Measurements from ENCODE around the gene PDE3B. TPM values are rescaled to one million over a fixed set of nuclear protein-coding genes. Genes with fewer than 3 reads are reported as not detected.
"Not testable (repeated sequence)": the region's sequence is repeated elsewhere in the genome, so short reads cannot be mapped to it uniquely, and the experiment has no call there.

PDE3B gene
- total RNA-seq, 1 donor = 0.43 TPM

DNA sequence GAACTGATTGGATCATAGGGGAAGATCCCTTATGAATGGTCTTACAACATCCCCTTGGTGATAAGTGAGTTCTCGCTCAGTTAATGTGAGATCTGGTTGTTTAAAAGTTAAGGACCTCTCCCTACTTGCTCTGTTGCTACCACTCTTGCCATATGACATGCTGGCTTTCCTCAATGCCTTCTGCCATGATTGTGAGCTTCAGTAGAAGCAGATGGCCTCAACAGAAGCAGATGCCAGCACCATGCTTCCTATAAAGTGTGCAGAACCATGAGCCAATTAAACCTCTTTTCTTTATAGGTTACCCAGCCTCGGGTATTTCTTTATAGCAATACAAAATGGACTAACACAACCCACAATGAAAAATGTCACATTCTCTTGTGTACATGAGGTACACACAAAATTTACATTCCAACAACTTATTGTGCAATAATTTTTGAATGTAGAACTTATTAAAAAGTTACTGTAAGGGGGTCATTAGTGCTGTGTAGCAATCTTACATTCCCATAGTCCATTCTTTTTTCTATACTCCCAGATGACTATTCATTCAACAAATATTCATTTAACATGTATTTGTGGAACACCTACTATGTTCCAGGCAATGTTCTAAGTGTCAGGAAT is 238.1 kb downstream of the PDE3B start:
- H3K4me3 ChIP-seq (ENCODE audit: low read depth, low read length) = no peak overlapping the region
- TF ChIP-seq, protein P1, sequence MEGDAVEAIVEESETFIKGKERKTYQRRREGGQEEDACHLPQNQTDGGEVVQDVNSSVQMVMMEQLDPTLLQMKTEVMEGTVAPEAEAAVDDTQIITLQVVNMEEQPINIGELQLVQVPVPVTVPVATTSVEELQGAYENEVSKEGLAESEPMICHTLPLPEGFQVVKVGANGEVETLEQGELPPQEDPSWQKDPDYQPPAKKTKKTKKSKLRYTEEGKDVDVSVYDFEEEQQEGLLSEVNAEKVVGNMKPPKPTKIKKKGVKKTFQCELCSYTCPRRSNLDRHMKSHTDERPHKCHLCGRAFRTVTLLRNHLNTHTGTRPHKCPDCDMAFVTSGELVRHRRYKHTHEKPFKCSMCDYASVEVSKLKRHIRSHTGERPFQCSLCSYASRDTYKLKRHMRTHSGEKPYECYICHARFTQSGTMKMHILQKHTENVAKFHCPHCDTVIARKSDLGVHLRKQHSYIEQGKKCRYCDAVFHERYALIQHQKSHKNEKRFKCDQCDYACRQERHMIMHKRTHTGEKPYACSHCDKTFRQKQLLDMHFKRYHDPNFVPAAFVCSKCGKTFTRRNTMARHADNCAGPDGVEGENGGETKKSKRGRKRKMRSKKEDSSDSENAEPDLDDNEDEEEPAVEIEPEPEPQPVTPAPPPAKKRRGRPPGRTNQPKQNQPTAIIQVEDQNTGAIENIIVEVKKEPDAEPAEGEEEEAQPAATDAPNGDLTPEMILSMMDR (IDR thresholded peaks at IDR 0.05; ENCODE audit: insufficient read depth, low read depth, low read length) = no peak
- DNase-seq (ENCODE audit: low read depth) = no peak

DNA sequence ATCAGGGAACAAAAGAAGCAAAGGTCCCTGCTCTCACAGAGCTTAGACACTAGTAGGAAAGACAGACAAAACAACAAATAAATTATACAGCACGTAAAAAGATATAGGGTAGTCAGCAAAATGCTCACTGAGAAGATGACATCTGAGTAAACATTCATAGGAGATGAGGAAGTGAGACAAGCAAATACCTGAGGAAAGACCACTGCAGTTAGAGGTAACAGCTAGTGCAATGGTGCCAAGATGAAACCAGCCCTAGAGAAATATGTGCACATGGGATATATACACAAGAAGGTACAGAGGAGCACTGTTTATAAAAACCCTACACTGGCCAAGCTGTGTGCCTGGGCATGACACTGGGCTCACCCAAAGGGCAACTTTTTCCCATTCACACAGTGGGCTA is 238.6 kb downstream of the PDE3B start:
- no peak for DNase-seq (ENCODE audit: low read depth)
- no peak overlapping the region for H3K4me3 ChIP-seq (ENCODE audit: low read depth, low read length)
- TF ChIP-seq, protein P1 (IDR thresholded peaks at IDR 0.05; ENCODE audit: insufficient read depth, low read depth, low read length) = no peak

DNA sequence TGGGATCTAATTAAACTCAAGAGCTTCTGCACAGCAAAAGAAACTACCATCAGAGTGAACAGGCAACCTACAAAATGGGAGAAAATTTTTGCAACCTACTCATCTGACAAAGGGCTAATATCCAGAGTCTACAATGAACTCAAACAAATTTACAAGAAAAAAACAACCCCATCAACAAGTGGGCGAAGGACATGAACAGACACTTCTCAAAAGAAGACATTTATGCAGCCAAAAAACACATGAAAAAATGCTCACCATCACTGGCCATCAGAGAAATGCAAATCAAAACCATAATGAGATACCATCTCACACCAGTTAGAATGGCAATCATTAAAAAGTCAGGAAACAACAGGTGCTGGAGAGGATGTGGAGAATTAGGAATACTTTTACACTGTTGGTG is 240.1 kb downstream of the PDE3B start:
- DNase-seq (ENCODE audit: low read depth) = not testable (repeated sequence)

DNA sequence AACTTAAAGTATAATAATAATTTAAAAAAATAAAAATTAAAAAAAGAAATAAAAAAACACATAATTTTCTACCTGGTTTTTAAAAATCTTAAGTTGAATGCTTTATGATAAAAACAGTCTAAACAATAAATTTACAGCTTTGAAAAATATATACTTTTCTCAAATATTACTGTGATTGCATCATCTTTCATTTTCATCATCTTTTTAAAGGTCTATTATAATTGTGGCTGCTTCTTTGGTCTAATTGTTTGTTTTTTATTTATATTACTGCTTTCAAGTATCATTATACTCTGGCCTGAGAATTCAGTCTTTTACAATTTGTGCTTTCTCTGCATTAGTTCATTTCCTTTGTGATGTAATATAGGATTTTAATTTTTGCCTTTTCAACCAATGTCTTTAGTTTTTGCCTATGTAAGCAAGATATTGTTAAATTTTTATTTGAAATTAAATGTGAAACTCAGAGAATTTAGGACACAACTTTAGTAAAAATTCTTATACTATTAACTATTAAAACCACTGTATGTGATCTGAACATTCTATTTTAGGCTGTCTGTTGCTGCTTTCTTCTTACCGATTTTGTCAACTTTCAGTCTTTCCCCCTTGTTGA is 241.2 kb downstream of the PDE3B start:
- no peak overlapping the region for H3K4me3 ChIP-seq (ENCODE audit: low read depth, low read length)
- TF ChIP-seq, protein P1 (IDR thresholded peaks at IDR 0.05; ENCODE audit: insufficient read depth, low read depth, low read length) = no peak
- DNase-seq (ENCODE audit: low read depth) = no peak

More for the DNA sequence above, 240.1 kb downstream of the PDE3B start:
- not testable (repeated sequence) for H3K4me3 ChIP-seq (ENCODE audit: low read depth, low read length)

DNA sequence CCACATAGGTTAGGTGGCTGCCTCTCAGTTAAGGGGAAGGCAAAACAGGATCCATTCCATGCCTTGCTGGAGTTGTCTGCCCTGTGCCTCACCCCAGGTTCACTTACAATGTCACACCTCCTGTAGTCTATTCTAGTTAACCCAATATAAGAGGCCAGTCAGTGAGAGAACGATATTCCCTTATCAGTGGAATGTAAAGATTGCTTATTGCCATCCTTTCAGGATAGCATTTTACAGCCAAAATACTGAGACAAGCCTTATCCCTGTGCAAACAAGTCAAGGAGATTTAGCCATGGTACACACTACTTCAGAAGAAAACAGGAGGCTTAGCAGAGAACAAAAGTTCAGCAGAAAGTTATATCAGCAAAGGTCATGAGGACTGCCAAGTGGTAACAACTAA is 242.9 kb downstream of the PDE3B start:
- no peak for DNase-seq (ENCODE audit: low read depth)
- TF ChIP-seq, protein P1 (IDR thresholded peaks at IDR 0.05; ENCODE audit: insufficient read depth, low read depth, low read length) = no peak
- H3K4me3 ChIP-seq (ENCODE audit: low read depth, low read length) = no peak overlapping the region

DNA sequence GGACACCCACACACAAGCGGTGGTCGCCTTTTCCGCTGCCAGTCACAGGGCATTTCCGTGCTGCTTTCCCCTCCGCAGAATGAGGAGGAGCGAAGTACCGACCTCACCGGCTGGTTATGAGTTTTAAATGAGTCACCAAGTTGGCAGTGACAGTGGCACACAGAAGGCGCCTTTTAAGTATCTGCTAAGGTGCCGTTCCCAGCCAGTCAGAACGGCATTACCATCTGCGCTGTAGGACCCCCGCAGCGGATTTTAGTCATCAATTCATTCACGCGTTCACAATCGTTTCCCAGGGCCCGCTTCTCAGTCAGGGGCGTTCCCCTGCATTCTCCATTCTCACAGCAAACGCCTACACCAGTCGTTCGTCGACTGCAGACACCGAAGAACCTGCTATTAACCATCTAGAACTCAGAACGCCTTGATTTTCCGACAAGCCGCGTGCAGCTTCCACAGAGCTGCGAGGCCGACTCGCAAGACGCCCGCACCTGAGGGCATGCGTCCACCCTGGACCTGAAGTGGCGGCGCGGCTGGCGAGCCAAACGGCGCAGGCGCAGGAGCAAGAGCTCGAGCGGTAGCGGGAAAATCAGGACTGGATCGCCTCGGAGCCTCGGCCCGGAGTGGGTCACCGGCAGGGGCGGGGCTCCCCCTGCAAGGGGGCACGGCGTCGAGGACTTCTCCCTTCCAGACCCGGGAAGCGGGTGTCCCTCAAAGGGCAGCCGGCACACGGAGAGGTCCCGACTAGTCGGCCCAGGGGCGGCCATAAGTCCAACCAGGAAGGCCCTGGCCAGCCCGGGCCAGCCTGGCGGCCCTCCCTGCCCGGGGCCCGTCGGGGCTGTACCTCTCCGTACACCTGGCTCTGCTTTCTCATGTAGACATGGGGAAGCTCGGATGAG is 247.8 kb downstream of the PDE3B start:
- H3K4me3 ChIP-seq (ENCODE audit: low read depth, low read length) = peak overlapping the region; percentile 79
- TF ChIP-seq, protein P1 (IDR thresholded peaks at IDR 0.05; ENCODE audit: insufficient read depth, low read depth, low read length) = no peak
- peak; percentile 84 for DNase-seq (ENCODE audit: low read depth)

DNA sequence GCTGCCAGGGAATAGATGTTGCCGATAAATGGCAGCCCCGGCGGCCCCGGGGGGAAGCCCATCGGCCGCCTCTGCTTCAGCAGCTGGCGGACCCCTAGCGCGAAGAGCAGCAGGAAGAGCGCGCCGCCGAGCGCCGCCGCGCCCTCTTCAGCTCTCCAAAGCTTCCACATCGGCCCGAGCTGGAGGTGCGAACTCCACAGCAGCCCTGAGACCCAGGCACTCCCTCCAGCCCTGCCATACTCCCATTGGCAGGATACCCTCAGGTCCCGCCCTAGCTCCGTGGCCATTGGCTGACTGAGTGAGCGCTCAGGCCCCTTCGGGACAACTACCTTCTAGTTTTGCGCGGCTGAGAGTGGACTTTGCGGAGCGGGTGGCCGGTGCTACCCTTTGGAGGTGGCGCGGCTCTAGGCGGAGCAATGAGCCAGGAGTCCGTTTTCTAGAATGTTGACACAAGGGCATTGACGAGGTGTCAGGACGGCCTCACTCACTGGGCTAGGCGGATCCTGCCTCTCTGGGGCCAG is 248.5 kb downstream of the PDE3B start, which contains the start of gene CYP2R1:
TSS of gene CYP2R1 (minus strand) at position 196 of the 521 bp plus-strand sequence. CDS start at position 170, 26 bp downstream.
- TF ChIP-seq, protein P1 (IDR thresholded peaks at IDR 0.05; ENCODE audit: insufficient read depth, low read depth, low read length) = no peak
- H3K4me3 ChIP-seq (ENCODE audit: low read depth, low read length) = peak within 1 kb of the TSS; percentile 79
- DNase-seq (ENCODE audit: low read depth) = peak; percentile 95

All from fibroblast of villous mesenchyme (primary cell).